ENCODE results near the gene TPRG1.

DNA sequence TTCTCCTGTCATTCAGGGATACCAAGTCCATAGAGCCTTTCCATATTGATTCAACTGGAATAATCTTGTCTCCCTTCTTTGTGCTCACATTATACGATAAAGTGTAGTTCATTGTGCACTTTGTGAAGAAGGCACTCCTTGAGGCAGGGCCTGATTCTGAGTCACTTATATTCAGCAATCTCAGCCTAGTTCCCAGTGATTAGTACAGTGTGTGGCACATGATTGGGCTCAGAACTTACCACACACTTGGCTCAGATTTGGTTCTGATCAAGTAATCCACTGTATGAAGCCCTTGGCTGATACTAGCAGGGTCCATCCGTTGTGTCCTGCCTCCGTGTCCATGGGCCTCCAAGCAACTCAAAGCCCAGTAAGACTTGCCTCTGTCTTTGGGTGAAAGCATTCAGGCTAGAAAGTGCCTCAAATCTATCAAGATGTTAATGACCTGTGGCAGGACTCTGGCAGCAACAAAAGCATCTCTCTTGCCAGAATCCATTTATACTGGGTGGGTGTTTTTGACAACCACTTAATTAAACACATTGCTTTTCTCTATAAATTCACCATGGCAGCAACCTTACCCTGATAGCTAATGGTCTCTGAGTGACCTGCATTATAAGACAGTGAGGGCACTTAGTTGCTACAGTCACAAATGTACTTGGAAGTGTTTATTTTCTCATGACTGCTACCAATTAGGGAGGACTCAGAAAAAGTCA, 51.3 kb downstream of the TPRG1 start:
- TF ChIP-seq, protein P1, sequence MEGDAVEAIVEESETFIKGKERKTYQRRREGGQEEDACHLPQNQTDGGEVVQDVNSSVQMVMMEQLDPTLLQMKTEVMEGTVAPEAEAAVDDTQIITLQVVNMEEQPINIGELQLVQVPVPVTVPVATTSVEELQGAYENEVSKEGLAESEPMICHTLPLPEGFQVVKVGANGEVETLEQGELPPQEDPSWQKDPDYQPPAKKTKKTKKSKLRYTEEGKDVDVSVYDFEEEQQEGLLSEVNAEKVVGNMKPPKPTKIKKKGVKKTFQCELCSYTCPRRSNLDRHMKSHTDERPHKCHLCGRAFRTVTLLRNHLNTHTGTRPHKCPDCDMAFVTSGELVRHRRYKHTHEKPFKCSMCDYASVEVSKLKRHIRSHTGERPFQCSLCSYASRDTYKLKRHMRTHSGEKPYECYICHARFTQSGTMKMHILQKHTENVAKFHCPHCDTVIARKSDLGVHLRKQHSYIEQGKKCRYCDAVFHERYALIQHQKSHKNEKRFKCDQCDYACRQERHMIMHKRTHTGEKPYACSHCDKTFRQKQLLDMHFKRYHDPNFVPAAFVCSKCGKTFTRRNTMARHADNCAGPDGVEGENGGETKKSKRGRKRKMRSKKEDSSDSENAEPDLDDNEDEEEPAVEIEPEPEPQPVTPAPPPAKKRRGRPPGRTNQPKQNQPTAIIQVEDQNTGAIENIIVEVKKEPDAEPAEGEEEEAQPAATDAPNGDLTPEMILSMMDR (IDR thresholded peaks at IDR 0.05; ENCODE audit: low read depth, low read length, poor library complexity, severe bottlenecking) = no peak
- no peak for TF ChIP-seq EZH2phosphoT487 (IDR thresholded peaks at IDR 0.05; ENCODE audit: borderline replicate concordance, low read length)

Measured in DOHH2 (cell line).